ENCODE data around the gene GLUD1. TPM values are rescaled to one million over a fixed set of nuclear protein-coding genes. Genes with fewer than 3 reads are reported as not detected.

The GLUD1 gene
- total RNA-seq, 4 donors from 2014 or later, result 127 to 237 (median 183) TPM

DNA sequence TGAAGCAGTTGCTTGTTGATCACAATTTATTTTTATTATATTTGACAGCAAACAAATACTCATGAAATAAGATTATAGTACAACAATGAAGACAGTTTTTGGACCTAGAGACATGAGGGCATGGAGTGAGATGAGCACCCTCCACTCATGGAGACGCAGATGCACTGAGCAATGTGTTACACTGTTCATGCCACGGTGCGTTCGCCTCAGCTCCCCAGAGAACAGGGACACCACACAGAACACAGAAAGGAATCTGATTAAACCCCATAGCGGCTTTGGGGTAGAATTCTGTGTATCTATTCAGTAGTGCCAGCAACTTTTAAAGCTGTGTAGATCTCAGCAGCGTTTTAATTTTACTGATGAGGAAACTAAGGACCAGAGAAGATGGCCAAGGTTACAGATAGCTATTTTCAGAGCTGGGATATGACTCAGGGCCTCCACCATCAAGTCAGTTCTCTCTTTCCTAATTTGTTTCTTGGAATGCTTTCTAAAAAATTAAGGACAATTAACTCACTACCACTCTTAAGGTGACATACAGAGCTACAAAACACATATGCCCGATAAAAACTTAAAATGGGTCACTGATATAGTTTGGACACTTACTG is 41.0 kb downstream of the GLUD1 start:
- TF ChIP-seq, protein P1, sequence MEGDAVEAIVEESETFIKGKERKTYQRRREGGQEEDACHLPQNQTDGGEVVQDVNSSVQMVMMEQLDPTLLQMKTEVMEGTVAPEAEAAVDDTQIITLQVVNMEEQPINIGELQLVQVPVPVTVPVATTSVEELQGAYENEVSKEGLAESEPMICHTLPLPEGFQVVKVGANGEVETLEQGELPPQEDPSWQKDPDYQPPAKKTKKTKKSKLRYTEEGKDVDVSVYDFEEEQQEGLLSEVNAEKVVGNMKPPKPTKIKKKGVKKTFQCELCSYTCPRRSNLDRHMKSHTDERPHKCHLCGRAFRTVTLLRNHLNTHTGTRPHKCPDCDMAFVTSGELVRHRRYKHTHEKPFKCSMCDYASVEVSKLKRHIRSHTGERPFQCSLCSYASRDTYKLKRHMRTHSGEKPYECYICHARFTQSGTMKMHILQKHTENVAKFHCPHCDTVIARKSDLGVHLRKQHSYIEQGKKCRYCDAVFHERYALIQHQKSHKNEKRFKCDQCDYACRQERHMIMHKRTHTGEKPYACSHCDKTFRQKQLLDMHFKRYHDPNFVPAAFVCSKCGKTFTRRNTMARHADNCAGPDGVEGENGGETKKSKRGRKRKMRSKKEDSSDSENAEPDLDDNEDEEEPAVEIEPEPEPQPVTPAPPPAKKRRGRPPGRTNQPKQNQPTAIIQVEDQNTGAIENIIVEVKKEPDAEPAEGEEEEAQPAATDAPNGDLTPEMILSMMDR (IDR thresholded peaks at IDR 0.05; ENCODE audit: low read depth), result no peak

DNA sequence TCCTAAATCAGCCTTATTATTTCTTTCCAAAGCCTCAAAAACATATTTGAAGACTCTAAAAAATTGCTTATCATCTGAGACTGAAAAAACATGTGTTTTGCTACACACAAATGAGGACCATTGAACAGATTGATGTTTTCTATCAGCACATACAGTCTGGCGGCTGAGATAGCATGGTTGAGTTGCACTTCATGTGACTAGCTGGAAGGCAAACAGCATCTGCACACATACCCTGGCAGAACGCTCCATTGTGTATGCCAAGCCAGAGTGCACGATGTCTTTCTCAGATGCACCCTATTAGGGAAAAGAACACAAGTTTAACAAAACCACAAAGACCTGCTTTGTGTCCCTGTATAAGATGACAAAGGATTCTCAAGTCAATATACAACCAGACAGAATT is 41.5 kb downstream of the GLUD1 start:
- TF ChIP-seq, protein P1 (IDR thresholded peaks at IDR 0.05; ENCODE audit: low read depth), result no peak

DNA sequence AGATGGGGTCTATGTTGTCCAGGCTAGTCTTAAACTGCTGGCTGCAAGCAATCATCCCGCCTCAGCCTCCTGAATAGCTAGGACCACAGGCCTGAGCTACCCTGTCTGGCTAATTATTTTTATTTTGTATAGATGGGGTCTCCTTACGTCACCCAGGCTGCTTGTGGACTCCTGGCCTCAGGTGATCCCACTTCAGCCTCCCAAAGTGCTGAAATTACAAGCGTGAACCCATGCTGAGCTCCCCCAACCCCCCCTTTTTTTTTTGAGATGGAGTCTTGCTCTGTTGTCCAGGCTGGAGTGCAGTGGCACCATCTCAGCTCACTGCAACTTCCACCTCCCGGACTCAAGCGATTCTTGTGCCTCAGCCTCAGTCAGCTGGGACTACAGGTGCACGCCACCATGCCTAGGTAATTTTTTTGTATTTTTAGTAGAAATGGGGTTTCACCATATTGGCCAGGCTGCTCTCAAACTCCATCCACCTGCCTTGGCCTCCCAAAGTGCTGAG is 49.2 kb downstream of the GLUD1 start:
- TF ChIP-seq, protein P1 (IDR thresholded peaks at IDR 0.05; ENCODE audit: low read depth), result no peak

DNA sequence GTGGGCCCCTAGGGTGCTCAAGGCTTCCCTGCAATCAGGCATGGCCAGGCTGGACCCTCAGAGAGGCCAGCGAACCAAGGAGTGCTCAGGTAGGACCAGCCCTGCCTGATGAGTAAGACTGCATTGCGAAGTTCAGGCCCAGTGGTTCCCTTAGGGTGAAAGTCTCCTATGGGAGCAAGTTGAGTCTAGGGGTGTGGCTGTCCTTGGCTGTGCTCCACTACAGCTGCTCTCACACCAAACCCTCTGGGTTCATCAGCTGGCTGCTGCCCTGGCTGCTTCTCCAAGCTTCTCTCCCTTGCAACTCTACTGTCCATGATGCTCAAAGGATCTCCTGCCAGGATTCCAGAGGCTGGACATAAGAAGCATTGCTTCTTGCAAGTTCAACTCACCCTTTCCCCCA is 55.9 kb downstream of the GLUD1 start:
- TF ChIP-seq, protein P1 (IDR thresholded peaks at IDR 0.05; ENCODE audit: low read depth), result no peak

DNA sequence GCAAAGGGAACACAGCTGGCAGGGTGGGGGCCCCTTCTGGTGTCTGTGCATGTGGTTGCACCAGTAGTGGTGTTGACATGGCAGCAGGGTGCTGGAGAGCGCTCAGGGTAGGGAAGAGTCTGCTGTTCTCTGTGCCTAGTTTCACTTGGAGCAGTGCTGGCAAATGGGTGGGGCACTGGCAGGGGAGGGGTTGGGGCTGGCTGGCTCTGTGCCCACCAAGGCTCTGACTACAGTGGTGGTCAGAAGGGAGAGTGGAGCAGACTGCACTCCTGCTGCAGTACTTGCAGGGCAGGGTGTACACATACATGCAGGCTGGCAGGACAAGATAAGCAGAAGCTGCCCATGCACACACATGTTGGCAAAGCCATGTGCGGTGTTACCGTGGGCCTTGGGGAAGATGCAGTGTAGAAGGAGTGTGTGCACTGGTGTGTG is 56.3 kb downstream of the GLUD1 start:
- TF ChIP-seq, protein P1 (IDR thresholded peaks at IDR 0.05; ENCODE audit: low read depth), result no peak

DNA sequence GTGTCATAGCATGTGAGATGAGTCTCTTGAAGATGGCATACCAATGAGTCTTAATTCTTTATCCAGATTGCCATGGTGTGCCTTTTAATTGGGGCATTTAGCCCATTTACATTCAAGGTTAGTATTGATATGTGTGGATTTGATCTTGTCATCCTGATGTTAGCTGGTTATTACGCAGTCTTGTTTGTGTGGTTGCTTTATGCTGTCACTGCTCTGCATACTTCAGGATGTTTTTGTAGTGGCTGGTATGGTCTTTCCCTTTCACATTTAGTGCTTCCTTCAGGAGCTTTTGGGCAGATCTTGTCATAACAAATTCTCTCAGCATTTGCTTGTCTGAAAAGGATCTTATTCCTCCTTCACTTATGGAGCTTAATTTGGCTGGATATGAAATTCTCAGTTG is 58.0 kb downstream of the GLUD1 start:
- TF ChIP-seq, protein P1 (IDR thresholded peaks at IDR 0.05; ENCODE audit: low read depth), result no peak

DNA sequence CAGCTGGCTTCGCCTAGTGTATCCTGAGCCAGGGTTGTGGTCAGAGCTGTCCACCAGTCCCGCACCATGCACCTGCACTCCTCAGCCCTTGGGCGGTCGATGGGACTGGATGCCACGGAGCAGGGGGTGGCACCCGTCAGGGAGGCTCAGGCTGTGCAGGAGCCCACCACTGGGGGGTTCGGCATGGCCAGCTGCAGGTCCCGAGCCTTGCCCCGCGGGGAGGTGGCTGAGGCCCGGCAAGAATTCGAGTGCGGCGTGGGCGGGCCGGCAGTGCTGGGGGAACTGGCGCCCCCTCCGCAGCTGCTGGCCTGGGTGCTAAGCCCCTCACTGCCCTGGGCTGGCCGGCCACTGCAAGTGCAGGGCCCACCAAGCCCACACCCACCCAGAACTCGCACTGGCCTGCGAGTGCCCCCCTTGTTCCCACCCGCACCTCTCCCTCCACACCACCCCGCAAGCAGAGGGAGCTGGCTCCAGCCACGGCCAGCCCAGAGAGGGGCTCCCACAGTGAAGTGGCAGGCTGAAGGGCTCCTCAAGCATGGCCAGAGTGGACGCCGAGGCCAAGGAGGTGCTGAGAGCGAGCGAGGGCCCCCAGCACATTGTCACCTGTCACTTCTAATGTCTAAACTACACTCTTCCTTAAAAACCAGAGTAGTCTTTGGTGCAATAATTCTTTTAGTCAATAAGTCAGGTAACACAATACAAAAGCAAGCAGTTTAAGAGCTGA is 63.6 kb downstream of the GLUD1 start:
- TF ChIP-seq, protein P1 (IDR thresholded peaks at IDR 0.05; ENCODE audit: low read depth), result no peak
